ENCODE measurements around the gene TOMM34.

DNA sequence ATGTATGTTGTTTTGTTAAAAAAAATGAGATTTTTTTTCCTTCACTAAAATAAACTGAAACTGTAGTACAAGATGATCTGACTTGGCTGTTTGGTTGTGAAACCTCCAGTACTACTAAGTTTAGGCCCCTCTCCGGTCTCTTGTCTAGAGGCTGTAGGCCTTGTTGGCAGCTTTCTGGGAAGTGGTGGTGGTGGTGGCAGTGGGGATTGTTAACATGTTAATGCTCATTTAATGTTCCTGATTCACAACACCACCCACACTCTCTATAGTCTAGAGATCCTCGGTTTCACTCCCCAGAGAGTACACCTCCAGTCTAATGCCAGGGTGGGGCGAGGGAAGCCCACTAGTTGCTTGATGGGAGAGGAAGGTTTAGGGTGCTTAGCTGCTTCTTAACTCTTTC, 30.2 kb upstream of the TOMM34 start:
- TF ChIP-seq, protein P1, sequence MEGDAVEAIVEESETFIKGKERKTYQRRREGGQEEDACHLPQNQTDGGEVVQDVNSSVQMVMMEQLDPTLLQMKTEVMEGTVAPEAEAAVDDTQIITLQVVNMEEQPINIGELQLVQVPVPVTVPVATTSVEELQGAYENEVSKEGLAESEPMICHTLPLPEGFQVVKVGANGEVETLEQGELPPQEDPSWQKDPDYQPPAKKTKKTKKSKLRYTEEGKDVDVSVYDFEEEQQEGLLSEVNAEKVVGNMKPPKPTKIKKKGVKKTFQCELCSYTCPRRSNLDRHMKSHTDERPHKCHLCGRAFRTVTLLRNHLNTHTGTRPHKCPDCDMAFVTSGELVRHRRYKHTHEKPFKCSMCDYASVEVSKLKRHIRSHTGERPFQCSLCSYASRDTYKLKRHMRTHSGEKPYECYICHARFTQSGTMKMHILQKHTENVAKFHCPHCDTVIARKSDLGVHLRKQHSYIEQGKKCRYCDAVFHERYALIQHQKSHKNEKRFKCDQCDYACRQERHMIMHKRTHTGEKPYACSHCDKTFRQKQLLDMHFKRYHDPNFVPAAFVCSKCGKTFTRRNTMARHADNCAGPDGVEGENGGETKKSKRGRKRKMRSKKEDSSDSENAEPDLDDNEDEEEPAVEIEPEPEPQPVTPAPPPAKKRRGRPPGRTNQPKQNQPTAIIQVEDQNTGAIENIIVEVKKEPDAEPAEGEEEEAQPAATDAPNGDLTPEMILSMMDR (IDR thresholded peaks at IDR 0.05) = no peak
- TF ChIP-seq EP300 (IDR thresholded peaks at IDR 0.05) = no peak
- no peak for TF ChIP-seq POLR2A (IDR thresholded peaks at IDR 0.05)
- TF ChIP-seq POLR2AphosphoS5 (IDR thresholded peaks at IDR 0.05) = no peak

Data from upper lobe of left lung (tissue), 4 donors.